GM12878 (cell line): ENCODE data around the gene MARCHF10. TPM values are rescaled to one million over a fixed set of nuclear protein-coding genes. Genes with fewer than 3 reads are reported as not detected.

Experiments used
- ATAC-seq: fragments of 200-7000 bp; cut with Tn5 transposase; 3 replicates; pipeline ENCODE4 v1.9.1; 2020; ENCODE audit warnings: mild to moderate bottlenecking, moderate library complexity
- BruUV-seq: library from RNA; stranded (reverse); fragments of 400-500 nt; replicated peaks from 2 replicates; lab custom pipeline; 2021; lab: Mats Ljungman, UMichigan
- CTCF ChIA-PET: fragments of 300-600 bp; sonication (Branson Sonifier 250); formaldehyde crosslinking; extraction: SDS; loops from one replicate; lab custom pipeline; 2021; ENCODE audit warnings: inconsistent platforms; lab: Yijun Ruan, JAX
- POLR2A ChIA-PET: fragments of 350-600 bp; formaldehyde crosslinking; extraction: SDS; loops from one replicate; lab custom pipeline; 2021; ENCODE audit warnings: inconsistent platforms; lab: Charles Lee
- RAD21 ChIA-PET: fragments of 300-600 bp; sonication (Branson Sonifier 250); formaldehyde crosslinking; loops from one replicate; lab custom pipeline; 2023; ENCODE audit warnings: antibody characterized with exemption; ENCODE audit not compliant: unreplicated experiment; lab: Charles Lee
- SMC1A ChIA-PET: fragments of 300-600 bp; sonication (Branson Sonifier 250); formaldehyde crosslinking; loops from one replicate; lab custom pipeline; 2023; ENCODE audit not compliant: unreplicated experiment, uncharacterized antibody; lab: Charles Lee
- DNase-seq: peaks from one replicate; pipeline ENCODE4 v3.0.0-alpha.2; 2011; ENCODE audit warnings: low read depth, low spot score
- FAIRE-seq: peaks from 3 replicates; lab custom pipeline; 2011; peaks lifted over from hg19 to GRCh38; lab: Jason Lieb, UNC
- H2AFZ ChIP-seq: 2 replicates; pipeline ENCODE4 v1.6.0; 2011; ENCODE audit warnings: low read depth, low read length, control low read depth; ENCODE audit not compliant: control insufficient read depth
- H3K27ac ChIP-seq: 2 replicates; pipeline ENCODE4 v1.5.1; 2011; ENCODE audit warnings: control low read depth; ENCODE audit not compliant: control insufficient read depth, insufficient read depth
- H3K27me3 ChIP-seq, 2 experiments: replicated peaks in 1 of 2; 2 replicates each; pipeline versions ENCODE4 v1.6.0 to v1.6.1; 2011; ENCODE audit warnings: low read length in 1 of 2; ENCODE audit not compliant: control insufficient read depth in 2 of 2, insufficient read depth in 2 of 2
- H3K36me3 ChIP-seq, 2 experiments: 2 replicates each; pipeline ENCODE4 v1.5.1; 2011; ENCODE audit warnings: low read length in 1 of 2; ENCODE audit not compliant: control insufficient read depth in 2 of 2, insufficient read depth in 2 of 2
- H3K4me1 ChIP-seq: 2 replicates; pipeline ENCODE4 v1.6.1; 2011; ENCODE audit warnings: mild to moderate bottlenecking, low read length, moderate library complexity, mixed read lengths; ENCODE audit not compliant: control insufficient read depth, insufficient read depth
- H3K4me2 ChIP-seq: 2 replicates; pipeline ENCODE4 v1.6.0; 2011; ENCODE audit warnings: control low read depth; ENCODE audit not compliant: control insufficient read depth, insufficient read depth
- H3K4me3 ChIP-seq: fragments of 200-600 bp; sonication (generic); 2 replicates; pipeline ENCODE4 v1.5.1; 2016
- H3K79me2 ChIP-seq: 2 replicates; pipeline ENCODE4 v1.6.0; 2011; ENCODE audit warnings: low read length; ENCODE audit not compliant: control insufficient read depth, insufficient read depth
- H3K9ac ChIP-seq: 2 replicates; pipeline ENCODE4 v1.8.0; 2011; ENCODE audit warnings: low read length, control low read depth, mixed read lengths; ENCODE audit not compliant: control insufficient read depth, insufficient read depth
- H3K9me3 ChIP-seq: replicated peaks from 3 replicates; pipeline ENCODE4 v1.5.1; 2011; ENCODE audit warnings: mild to moderate bottlenecking, low read length; ENCODE audit not compliant: control insufficient read depth, insufficient read depth
- H4K20me1 ChIP-seq: 2 replicates; pipeline ENCODE4 v1.6.0; 2011; ENCODE audit not compliant: control insufficient read depth, insufficient read depth
- CBX3 ChIP-seq: fragments of 200-600 bp; sonication (generic); IDR thresholded peaks from 2 replicates; pipeline ENCODE4 v1.6.1; 2016; ENCODE audit warnings: low read depth, borderline replicate concordance
- CEBPB ChIP-seq, 2 experiments: fragments of 150-350 bp in 1 of 2; IDR thresholded peaks; 2 replicates each; pipeline ENCODE4 v1.6.1; 2012 to 2014; ENCODE audit warnings: low read depth in 2 of 2, low read length in 2 of 2, borderline replicate concordance in 1 of 2, inconsistent platforms in 1 of 2
- CHD2 ChIP-seq: IDR thresholded peaks from 2 replicates; pipeline ENCODE4 v1.6.1; 2011; ENCODE audit warnings: low read depth, low read length, improper control_type of control experiment, borderline replicate concordance
- CHD4 ChIP-seq: fragments of 200-600 bp; sonication (generic); IDR thresholded peaks from 2 replicates; pipeline ENCODE4 v1.6.1; 2016; ENCODE audit warnings: mild to moderate bottlenecking
- EGR1 ChIP-seq, 2 experiments: IDR thresholded peaks; 1 replicate in 1 of 2; 2 replicates in 1 of 2; pipeline ENCODE4 v1.6.1; 2011 to 2012; ENCODE audit warnings: low read depth in 2 of 2, low read length in 2 of 2, borderline replicate concordance in 1 of 2, mild to moderate bottlenecking in 1 of 2, moderate library complexity in 1 of 2
- ETV6 ChIP-seq, 2 experiments: fragments of 450-650 bp in 1 of 2; IDR thresholded peaks in 1 of 2; conservative IDR thresholded peaks in 1 of 2; 2 replicates each; pipeline ENCODE4 v1.6.1; 2014; ENCODE audit warnings: antibody characterized with exemption in 1 of 2, borderline replicate concordance in 1 of 2, low read depth in 1 of 2, mild to moderate bottlenecking in 1 of 2, moderate library complexity in 1 of 2
- FOXM1 ChIP-seq: IDR thresholded peaks from 2 replicates; pipeline ENCODE4 v1.6.1; 2012; ENCODE audit warnings: low read depth, mild to moderate bottlenecking, inconsistent platforms, low read length, moderate library complexity
- GATAD2B ChIP-seq: fragments of 450-650 bp; conservative IDR thresholded peaks from 2 replicates; pipeline ENCODE4 v1.6.1; 2017; ENCODE audit warnings: low read depth, mild to moderate bottlenecking, moderate library complexity
- HDAC6 ChIP-seq: fragments of 200-600 bp; sonication (generic); IDR thresholded peaks from one replicate; pipeline ENCODE4 v1.8.0; 2017; ENCODE audit warnings: antibody characterized with exemption; ENCODE audit not compliant: unreplicated experiment
- MTA3 ChIP-seq: IDR thresholded peaks from 2 replicates; pipeline ENCODE4 v1.6.1; 2012; ENCODE audit warnings: low read length, inconsistent platforms, borderline replicate concordance
- RUNX3 ChIP-seq: IDR thresholded peaks from 2 replicates; pipeline ENCODE4 v1.6.1; 2012; ENCODE audit warnings: low read length, inconsistent platforms
- SPI1 ChIP-seq: IDR thresholded peaks from 2 replicates; pipeline ENCODE4 v1.6.1; 2011; ENCODE audit warnings: low read depth, mild to moderate bottlenecking, low read length, moderate library complexity, borderline replicate concordance; ENCODE audit not compliant: insufficient read depth
- TAF1 ChIP-seq: IDR thresholded peaks from 2 replicates; pipeline ENCODE4 v1.6.1; 2011; ENCODE audit warnings: mild to moderate bottlenecking, low read depth, low read length, borderline replicate concordance
- WGBS: methylation state at CpG from one replicate; pipeline ENCODE4 v1.1.6; 2016; ENCODE audit warnings: low lambda C conversion rate; ENCODE audit not compliant: insufficient replicate concordance, insufficient coverage; ENCODE audit errors: missing lambda C conversion rate; 5-methylcytosine and 5-hydroxymethylcytosine counted together
- in situ Hi-C: fragments of 300-500 bp; cut with MboI; formaldehyde crosslinking; loops from 9 replicates; pipeline ENCODE4 v1.14.3; 2018; ENCODE audit warnings: mixed read lengths
- intact Hi-C: fragments of 100-400 bp; cut with micrococcal nuclease; formaldehyde crosslinking; loops from one replicate; pipeline ENCODE4 v1.14.2; 2022; ENCODE audit not compliant: unreplicated experiment
- polyA plus RNA-seq, 11 experiments: library from polyadenylated mRNA; depleted of rRNA in 4 of 11; unstranded in 6 of 11; stranded (reverse) in 5 of 11; fragments of >200 nt; fragmentation: Nextera tagmentation in 4 of 11; fragmentation: Illumina TruSeq in 1 of 11; extraction: Ambion mirVana in 4 of 11; extraction: Trizol in 1 of 11; gene quantifications; 1 replicate in 1 of 11; 2 replicates in 10 of 11; pipeline versions ENCODE4 v1.2.1 to v1.2.3, GENCODE V29; 2011 to 2016; ENCODE audit warnings: inconsistent platforms in 2 of 11, missing spikeins in 2 of 11, low read depth in 1 of 11
- total RNA-seq, 4 experiments: library from RNA; depleted of rRNA in 3 of 4; stranded (reverse); fragments of >200 nt in 3 of 4; fragmentation: Illumina TruSeq in 1 of 4; extraction: Trizol in 1 of 4; gene quantifications; 2 replicates each; pipeline versions ENCODE4 v1.2.1 to v1.2.3, GENCODE V29; 2013 to 2021
- TF ChIP-seq, protein P1 (sequence below): fragments of 450-650 bp; formaldehyde crosslinking; IDR thresholded peaks from 2 replicates; pipeline ENCODE4 v1.4.0; 2020; ENCODE audit warnings: mild to moderate bottlenecking, moderate library complexity
- TF ChIP-seq, protein P2 (sequence below): fragments of 450-650 bp; IDR thresholded peaks from 2 replicates; pipeline ENCODE4 v1.6.1; 2016; ENCODE audit warnings: mild to moderate bottlenecking, moderate library complexity, borderline replicate concordance
- TF ChIP-seq, protein P3 (sequence below): IDR thresholded peaks from 2 replicates; pipeline ENCODE4 v1.6.1; 2012; ENCODE audit warnings: low read depth, low read length, improper control_type of control experiment

MARCHF10 gene
- total and polyA plus RNA-seq, 10 of the 15 experiments (the other 5 are each of a cell fraction or from before 2014, with no cell fraction given) = 0.11 to 0.24 TPM; not detected in 8

DNA sequence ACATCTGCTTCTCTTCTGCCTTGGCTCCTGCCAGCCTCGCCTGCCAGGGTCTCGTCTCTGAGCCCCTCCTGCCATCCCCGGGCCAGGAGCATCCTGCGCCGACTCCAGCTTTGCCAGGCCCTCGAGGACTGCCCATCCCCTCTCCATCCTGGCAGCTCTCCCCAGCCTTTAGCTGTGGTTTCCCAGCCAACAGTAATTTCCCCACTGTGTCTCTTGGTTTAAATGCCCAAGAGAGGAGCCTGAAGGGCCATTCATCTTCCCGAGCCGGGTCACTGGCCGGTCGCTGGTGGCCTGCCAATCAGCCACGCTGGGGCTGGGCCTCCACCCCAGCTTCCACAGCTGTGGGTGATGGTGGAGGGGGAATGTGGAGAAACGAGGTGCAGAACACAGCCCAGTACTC is 132.9 kb downstream of the MARCHF10 start:
- DNase-seq = no peak
- in situ Hi-C loops = no loop called here
- POLR2A ChIA-PET = no interaction called here

More for the DNA sequence above, 132.9 kb downstream of the MARCHF10 start:
- ATAC-seq = no peak
- Histone ChIP-seq H3K4me2 (no peak overlapping the region), H3K4me3 (no peak overlapping the region), H3K4me1 (no peaks in the 10 kb centered on the region), H3K79me2 (no peaks in the 10 kb centered on the region), H3K36me3 (no peaks in the 10 kb centered on the region), H2AFZ (no peak overlapping the region), H3K9me3 (no peaks in the 10 kb centered on the region), H3K9ac (no peak overlapping the region), H3K27ac (no peak overlapping the region), H4K20me1 (peaks cover 2% of the 10 kb centered on the region; the same call in 1 of the 2 replicates), H3K27me3 (no peaks in the 10 kb centered on the region; a peak in 1 of 4 replicates)
- SMC1A ChIA-PET = no interaction called here
- FAIRE-seq = no peak
- CTCF ChIA-PET = interaction anchor here (0.6 kb wide), 1 partner anchor 549 kb away, joined by 3 read pairs; no protein-coding TSS in a partner anchor
- RAD21 ChIA-PET = no interaction called here
- WGBS = 64% methylated on average over 12 of the region's 12 CpGs
- intact Hi-C loops = no loop called here
- TF ChIP-seq EGR1 (IDR thresholded peaks at IDR 0.05; ENCODE audit: borderline replicate concordance in 1 of 2, low read depth in 2 of 2, low read length in 2 of 2) (no peak), RUNX3 (no peak), FOXM1 (no peak), SPI1 (no peak), MTA3 (no peak), ETV6 (conservative IDR thresholded peaks at IDR 0.05 in 1 of 2, IDR thresholded peaks at IDR 0.05 in 1 of 2; ENCODE audit: borderline replicate concordance in 1 of 2, low read depth in 1 of 2) (no peak), TAF1 (no peak), HDAC6 (no peak), CBX3 (no peak), CHD4 (no peak), GATAD2B (no peak), CHD2 (no peak), CEBPB (IDR thresholded peaks at IDR 0.05; ENCODE audit: borderline replicate concordance in 1 of 2, low read depth in 2 of 2, low read length in 2 of 2) (no peak)
- TF ChIP-seq, protein P1, sequence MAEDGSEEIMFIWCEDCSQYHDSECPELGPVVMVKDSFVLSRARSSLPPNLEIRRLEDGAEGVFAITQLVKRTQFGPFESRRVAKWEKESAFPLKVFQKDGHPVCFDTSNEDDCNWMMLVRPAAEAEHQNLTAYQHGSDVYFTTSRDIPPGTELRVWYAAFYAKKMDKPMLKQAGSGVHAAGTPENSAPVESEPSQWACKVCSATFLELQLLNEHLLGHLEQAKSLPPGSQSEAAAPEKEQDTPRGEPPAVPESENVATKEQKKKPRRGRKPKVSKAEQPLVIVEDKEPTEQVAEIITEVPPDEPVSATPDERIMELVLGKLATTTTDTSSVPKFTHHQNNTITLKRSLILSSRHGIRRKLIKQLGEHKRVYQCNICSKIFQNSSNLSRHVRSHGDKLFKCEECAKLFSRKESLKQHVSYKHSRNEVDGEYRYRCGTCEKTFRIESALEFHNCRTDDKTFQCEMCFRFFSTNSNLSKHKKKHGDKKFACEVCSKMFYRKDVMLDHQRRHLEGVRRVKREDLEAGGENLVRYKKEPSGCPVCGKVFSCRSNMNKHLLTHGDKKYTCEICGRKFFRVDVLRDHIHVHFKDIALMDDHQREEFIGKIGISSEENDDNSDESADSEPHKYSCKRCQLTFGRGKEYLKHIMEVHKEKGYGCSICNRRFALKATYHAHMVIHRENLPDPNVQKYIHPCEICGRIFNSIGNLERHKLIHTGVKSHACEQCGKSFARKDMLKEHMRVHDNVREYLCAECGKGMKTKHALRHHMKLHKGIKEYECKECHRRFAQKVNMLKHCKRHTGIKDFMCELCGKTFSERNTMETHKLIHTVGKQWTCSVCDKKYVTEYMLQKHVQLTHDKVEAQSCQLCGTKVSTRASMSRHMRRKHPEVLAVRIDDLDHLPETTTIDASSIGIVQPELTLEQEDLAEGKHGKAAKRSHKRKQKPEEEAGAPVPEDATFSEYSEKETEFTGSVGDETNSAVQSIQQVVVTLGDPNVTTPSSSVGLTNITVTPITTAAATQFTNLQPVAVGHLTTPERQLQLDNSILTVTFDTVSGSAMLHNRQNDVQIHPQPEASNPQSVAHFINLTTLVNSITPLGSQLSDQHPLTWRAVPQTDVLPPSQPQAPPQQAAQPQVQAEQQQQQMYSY (CRISPR knock-in tag) = no peak
- TF ChIP-seq, protein P2, sequence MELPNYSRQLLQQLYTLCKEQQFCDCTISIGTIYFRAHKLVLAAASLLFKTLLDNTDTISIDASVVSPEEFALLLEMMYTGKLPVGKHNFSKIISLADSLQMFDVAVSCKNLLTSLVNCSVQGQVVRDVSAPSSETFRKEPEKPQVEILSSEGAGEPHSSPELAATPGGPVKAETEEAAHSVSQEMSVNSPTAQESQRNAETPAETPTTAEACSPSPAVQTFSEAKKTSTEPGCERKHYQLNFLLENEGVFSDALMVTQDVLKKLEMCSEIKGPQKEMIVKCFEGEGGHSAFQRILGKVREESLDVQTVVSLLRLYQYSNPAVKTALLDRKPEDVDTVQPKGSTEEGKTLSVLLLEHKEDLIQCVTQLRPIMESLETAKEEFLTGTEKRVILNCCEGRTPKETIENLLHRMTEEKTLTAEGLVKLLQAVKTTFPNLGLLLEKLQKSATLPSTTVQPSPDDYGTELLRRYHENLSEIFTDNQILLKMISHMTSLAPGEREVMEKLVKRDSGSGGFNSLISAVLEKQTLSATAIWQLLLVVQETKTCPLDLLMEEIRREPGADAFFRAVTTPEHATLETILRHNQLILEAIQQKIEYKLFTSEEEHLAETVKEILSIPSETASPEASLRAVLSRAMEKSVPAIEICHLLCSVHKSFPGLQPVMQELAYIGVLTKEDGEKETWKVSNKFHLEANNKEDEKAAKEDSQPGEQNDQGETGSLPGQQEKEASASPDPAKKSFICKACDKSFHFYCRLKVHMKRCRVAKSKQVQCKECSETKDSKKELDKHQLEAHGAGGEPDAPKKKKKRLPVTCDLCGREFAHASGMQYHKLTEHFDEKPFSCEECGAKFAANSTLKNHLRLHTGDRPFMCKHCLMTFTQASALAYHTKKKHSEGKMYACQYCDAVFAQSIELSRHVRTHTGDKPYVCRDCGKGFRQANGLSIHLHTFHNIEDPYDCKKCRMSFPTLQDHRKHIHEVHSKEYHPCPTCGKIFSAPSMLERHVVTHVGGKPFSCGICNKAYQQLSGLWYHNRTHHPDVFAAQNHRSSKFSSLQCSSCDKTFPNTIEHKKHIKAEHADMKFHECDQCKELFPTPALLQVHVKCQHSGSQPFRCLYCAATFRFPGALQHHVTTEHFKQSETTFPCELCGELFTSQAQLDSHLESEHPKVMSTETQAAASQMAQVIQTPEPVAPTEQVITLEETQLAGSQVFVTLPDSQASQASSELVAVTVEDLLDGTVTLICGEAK = no peak
- TF ChIP-seq, protein P3, sequence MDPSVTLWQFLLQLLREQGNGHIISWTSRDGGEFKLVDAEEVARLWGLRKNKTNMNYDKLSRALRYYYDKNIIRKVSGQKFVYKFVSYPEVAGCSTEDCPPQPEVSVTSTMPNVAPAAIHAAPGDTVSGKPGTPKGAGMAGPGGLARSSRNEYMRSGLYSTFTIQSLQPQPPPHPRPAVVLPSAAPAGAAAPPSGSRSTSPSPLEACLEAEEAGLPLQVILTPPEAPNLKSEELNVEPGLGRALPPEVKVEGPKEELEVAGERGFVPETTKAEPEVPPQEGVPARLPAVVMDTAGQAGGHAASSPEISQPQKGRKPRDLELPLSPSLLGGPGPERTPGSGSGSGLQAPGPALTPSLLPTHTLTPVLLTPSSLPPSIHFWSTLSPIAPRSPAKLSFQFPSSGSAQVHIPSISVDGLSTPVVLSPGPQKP = no peak
- BruUV-seq = no TSS peak
